Esophagus muscularis mucosa (tissue), 4 donors: ENCODE data around the gene KATNB1.

Experiments used
- EP300 ChIP-seq: sonication (generic); formaldehyde crosslinking; IDR thresholded peaks from one replicate; pipeline ENCODE4 v1.6.1; 2017; ENCODE audit warnings: antibody characterized with exemption
- POLR2AphosphoS5 ChIP-seq, 2 donors: sonication (generic); formaldehyde crosslinking; IDR thresholded peaks; one replicate each; pipeline ENCODE4 v1.6.1; 2017; ENCODE audit warnings: antibody characterized with exemption in 2 of 2
- TF ChIP-seq, protein P1 (sequence below), 3 experiments: fragments of 200-600 bp in 2 of 3; fragments of 450-650 bp in 1 of 3; sonication (generic) in 2 of 3; IDR thresholded peaks; one replicate each; pipeline ENCODE4 v1.5.1; 2017 to 2019; ENCODE audit warnings: antibody characterized with exemption in 3 of 3, mild to moderate bottlenecking in 2 of 3, moderate library complexity in 1 of 3

DNA sequence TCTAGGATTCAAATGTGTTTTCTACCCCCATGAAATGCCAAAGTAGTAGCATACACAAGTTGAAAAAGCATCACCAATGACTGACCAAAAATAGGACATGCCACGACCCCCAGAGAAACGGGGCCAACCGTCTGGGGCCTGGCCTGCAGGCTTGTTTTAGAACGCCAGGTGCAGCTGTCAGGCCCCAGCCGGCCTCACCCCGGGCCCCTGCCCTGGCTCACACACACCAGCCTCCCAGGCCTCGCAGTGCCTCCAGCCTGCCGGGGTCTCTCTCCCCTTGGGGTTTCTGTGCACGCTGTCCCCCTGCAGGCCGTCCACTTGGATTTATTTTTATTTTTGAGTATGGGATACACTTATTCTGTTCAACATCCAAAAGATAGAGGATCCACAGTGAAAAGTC is 7.9 kb downstream of the KATNB1 start:
- TF ChIP-seq EP300 = no peak
- TF ChIP-seq, protein P1, sequence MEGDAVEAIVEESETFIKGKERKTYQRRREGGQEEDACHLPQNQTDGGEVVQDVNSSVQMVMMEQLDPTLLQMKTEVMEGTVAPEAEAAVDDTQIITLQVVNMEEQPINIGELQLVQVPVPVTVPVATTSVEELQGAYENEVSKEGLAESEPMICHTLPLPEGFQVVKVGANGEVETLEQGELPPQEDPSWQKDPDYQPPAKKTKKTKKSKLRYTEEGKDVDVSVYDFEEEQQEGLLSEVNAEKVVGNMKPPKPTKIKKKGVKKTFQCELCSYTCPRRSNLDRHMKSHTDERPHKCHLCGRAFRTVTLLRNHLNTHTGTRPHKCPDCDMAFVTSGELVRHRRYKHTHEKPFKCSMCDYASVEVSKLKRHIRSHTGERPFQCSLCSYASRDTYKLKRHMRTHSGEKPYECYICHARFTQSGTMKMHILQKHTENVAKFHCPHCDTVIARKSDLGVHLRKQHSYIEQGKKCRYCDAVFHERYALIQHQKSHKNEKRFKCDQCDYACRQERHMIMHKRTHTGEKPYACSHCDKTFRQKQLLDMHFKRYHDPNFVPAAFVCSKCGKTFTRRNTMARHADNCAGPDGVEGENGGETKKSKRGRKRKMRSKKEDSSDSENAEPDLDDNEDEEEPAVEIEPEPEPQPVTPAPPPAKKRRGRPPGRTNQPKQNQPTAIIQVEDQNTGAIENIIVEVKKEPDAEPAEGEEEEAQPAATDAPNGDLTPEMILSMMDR (IDR thresholded peaks at IDR 0.05) = no peak
- no peak for TF ChIP-seq POLR2AphosphoS5 (IDR thresholded peaks at IDR 0.05)
